ENCODE measurements around the gene TRABD2B.

DNA sequence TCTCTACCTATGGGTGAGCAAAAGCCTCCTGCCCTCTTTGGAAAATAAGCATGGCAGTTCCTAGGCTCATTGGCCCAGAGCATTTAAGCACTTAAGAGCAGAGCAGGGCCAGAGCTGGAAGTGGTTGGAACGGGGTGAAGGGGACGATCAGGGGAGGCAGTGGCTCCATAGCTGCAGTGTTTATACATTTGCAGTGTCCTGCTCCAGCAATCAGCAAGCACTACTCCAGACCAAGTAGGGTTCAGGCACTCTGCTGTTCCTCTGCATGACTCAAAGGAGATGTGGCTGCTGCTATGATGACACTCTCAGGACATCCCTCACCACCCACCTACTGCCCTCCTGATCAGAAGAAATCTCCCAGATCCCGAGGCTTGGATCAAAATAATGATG, 55.0 kb downstream of the TRABD2B start:
- TF ChIP-seq, protein P1, sequence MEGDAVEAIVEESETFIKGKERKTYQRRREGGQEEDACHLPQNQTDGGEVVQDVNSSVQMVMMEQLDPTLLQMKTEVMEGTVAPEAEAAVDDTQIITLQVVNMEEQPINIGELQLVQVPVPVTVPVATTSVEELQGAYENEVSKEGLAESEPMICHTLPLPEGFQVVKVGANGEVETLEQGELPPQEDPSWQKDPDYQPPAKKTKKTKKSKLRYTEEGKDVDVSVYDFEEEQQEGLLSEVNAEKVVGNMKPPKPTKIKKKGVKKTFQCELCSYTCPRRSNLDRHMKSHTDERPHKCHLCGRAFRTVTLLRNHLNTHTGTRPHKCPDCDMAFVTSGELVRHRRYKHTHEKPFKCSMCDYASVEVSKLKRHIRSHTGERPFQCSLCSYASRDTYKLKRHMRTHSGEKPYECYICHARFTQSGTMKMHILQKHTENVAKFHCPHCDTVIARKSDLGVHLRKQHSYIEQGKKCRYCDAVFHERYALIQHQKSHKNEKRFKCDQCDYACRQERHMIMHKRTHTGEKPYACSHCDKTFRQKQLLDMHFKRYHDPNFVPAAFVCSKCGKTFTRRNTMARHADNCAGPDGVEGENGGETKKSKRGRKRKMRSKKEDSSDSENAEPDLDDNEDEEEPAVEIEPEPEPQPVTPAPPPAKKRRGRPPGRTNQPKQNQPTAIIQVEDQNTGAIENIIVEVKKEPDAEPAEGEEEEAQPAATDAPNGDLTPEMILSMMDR (IDR thresholded peaks at IDR 0.05): no peak
- no peak for TF ChIP-seq POLR2A (IDR thresholded peaks at IDR 0.05)

All from lower leg skin (tissue), 3 donors.